GM23338 (cell line): Measurements from ENCODE around the gene EXOC6B. TPM values are rescaled to one million over a fixed set of nuclear protein-coding genes. Genes with fewer than 3 reads are reported as not detected.

Experiments
- ATAC-seq: fragments of 200-7000 bp; cut with Tn5 transposase; 3 replicates; pipeline ENCODE4 v1.9.1; 2020
- DNase-seq: peaks from one replicate; pipeline ENCODE4 v3.0.0-alpha.2; 2015; ENCODE audit warnings: low spot score
- H2AFZ ChIP-seq: fragments of 200-600 bp; sonication (generic); 2 replicates; pipeline ENCODE4 v1.8.0; 2016; ENCODE audit warnings: antibody characterized with exemption, mild to moderate bottlenecking, moderate library complexity
- H3F3A ChIP-seq: fragments of 200-600 bp; sonication (generic); replicated peaks from 2 replicates; pipeline ENCODE4 v1.8.0; 2017; ENCODE audit warnings: antibody characterized with exemption, mixed run types, low read depth
- H3K27ac ChIP-seq: fragments of 200-600 bp; sonication (generic); 2 replicates; pipeline ENCODE4 v1.6.1; 2016; ENCODE audit warnings: low read depth
- H3K27me3 ChIP-seq: fragments of 200-600 bp; sonication (generic); 2 replicates; pipeline ENCODE4 v1.8.0; 2016; ENCODE audit warnings: mild to moderate bottlenecking, mixed run types, moderate library complexity; ENCODE audit not compliant: insufficient read depth
- H3K36me3 ChIP-seq: fragments of 200-600 bp; sonication (generic); 2 replicates; pipeline ENCODE4 v1.8.0; 2016; ENCODE audit warnings: mild to moderate bottlenecking; ENCODE audit not compliant: insufficient read depth
- H3K4me1 ChIP-seq: fragments of 200-600 bp; sonication (generic); 2 replicates; pipeline ENCODE4 v1.8.0; 2016; ENCODE audit warnings: mild to moderate bottlenecking, moderate library complexity; ENCODE audit not compliant: insufficient read depth
- H3K4me2 ChIP-seq: fragments of 200-600 bp; sonication (generic); 2 replicates; pipeline ENCODE4 v1.7.1; 2017; ENCODE audit warnings: mixed run types
- H3K4me3 ChIP-seq: fragments of 200-600 bp; sonication (generic); 2 replicates; pipeline ENCODE4 v1.6.1; 2016; ENCODE audit warnings: mixed run types
- H3K79me2 ChIP-seq: fragments of 200-600 bp; sonication (generic); replicated peaks from 2 replicates; pipeline ENCODE4 v1.8.0; 2017; ENCODE audit warnings: mild to moderate bottlenecking; ENCODE audit not compliant: insufficient read depth
- H3K9me2 ChIP-seq: fragments of 200-600 bp; sonication (generic); 2 replicates; pipeline ENCODE4 v1.8.0; 2017; ENCODE audit not compliant: insufficient read depth
- H4K20me1 ChIP-seq: fragments of 200-600 bp; sonication (generic); replicated peaks from 2 replicates; pipeline ENCODE4 v1.8.0; 2017; ENCODE audit warnings: mild to moderate bottlenecking; ENCODE audit not compliant: insufficient read depth
- H3K27ac Mint-ChIP-seq: 2 replicates; pipeline ENCODE4 v1.8.0; 2020; ENCODE audit warnings: inconsistent platforms, mild to moderate bottlenecking, moderate library complexity, mixed read lengths
- H3K27me3 Mint-ChIP-seq: 3 replicates; pipeline ENCODE4 v1.8.0; 2022; ENCODE audit warnings: low read depth, mild to moderate bottlenecking, moderate library complexity, mixed read lengths, inconsistent platforms; ENCODE audit not compliant: insufficient read depth, poor library complexity
- H3K36me3 Mint-ChIP-seq: 3 replicates; pipeline ENCODE4 v1.8.0; 2021; ENCODE audit warnings: low read depth, mild to moderate bottlenecking, inconsistent platforms, moderate library complexity, mixed read lengths
- H3K4me1 Mint-ChIP-seq: 3 replicates; pipeline ENCODE4 v1.8.0; 2020; ENCODE audit warnings: mild to moderate bottlenecking, inconsistent platforms, mixed read lengths
- H3K4me3 Mint-ChIP-seq: 3 replicates; pipeline ENCODE4 v1.8.0; 2021; ENCODE audit warnings: moderate library complexity, mild to moderate bottlenecking, inconsistent platforms, mixed read lengths
- H3K9me3 Mint-ChIP-seq: 3 replicates; pipeline ENCODE4 v1.8.0; 2020; ENCODE audit warnings: moderate library complexity, mild to moderate bottlenecking, inconsistent platforms, mixed read lengths
- CREB1 ChIP-seq: fragments of 250-450 bp; sonication (Bioruptor Pico); IDR thresholded peaks from 2 replicates; pipeline ENCODE4 v1.5.0; 2020; ENCODE audit warnings: low read depth, mild to moderate bottlenecking, moderate library complexity
- CTCF ChIP-seq, 2 experiments: fragments of 200-600 bp in 1 of 2; sonication (generic) in 1 of 2; conservative IDR thresholded peaks; 2 replicates each; pipeline versions ENCODE4 v1.5.1 to v1.6.1; 2016 to 2017; ENCODE audit warnings: antibody characterized with exemption in 2 of 2, low read depth in 2 of 2, mild to moderate bottlenecking in 2 of 2, moderate library complexity in 1 of 2
- EZH2phosphoT487 ChIP-seq: fragments of 200-600 bp; sonication (generic); IDR thresholded peaks from one replicate; pipeline ENCODE4 v1.8.1; 2018; ENCODE audit warnings: antibody characterized with exemption; ENCODE audit not compliant: unreplicated experiment
- JUNB ChIP-seq: IDR thresholded peaks from one replicate; pipeline ENCODE4 v1.6.1; 2016; ENCODE audit warnings: antibody characterized with exemption; ENCODE audit not compliant: unreplicated experiment
- NANOG ChIP-seq: IDR thresholded peaks from 2 replicates; pipeline ENCODE4 v1.6.1; 2016; ENCODE audit warnings: antibody characterized with exemption, borderline replicate concordance
- POLR2AphosphoS5 ChIP-seq: IDR thresholded peaks from 2 replicates; pipeline ENCODE4 v1.6.1; 2016; ENCODE audit warnings: antibody characterized with exemption, low read depth
- STAT1 ChIP-seq: IDR thresholded peaks from one replicate; pipeline ENCODE4 v1.6.1; 2016; ENCODE audit warnings: antibody characterized with exemption; ENCODE audit not compliant: unreplicated experiment
- ZNF114 ChIP-seq: fragments of 250-450 bp; sonication (Bioruptor Pico); IDR thresholded peaks from 2 replicates; pipeline ENCODE4 v1.5.0; 2020; ENCODE audit warnings: mild to moderate bottlenecking, moderate library complexity
- ZNF331 ChIP-seq: fragments of 250-450 bp; sonication (Bioruptor Pico); IDR thresholded peaks from 2 replicates; pipeline ENCODE4 v1.5.0; 2020; ENCODE audit warnings: low read depth, mild to moderate bottlenecking, moderate library complexity
- polyA plus RNA-seq: library from polyadenylated mRNA; unstranded; fragments of >200 nt; fragmentation: Nextera tagmentation; extraction: Ambion mirVana; gene quantifications from 2 replicates; pipeline ENCODE4 v1.2.1, GENCODE V29; 2016
- total RNA-seq: library from RNA; depleted of rRNA; stranded (reverse); fragments of >200 nt; shearing (Covaris generic); gene quantifications from 2 replicates; pipeline ENCODE4 v1.2.3, GENCODE V29; 2014
- TF ChIP-seq, protein P1 (sequence below): IDR thresholded peaks from one replicate; pipeline ENCODE4 v1.6.1; 2018; ENCODE audit warnings: antibody characterized with exemption; ENCODE audit not compliant: unreplicated experiment
- TF ChIP-seq, protein P2 (sequence below): IDR thresholded peaks from 2 replicates; pipeline ENCODE4 v1.6.1; 2016; ENCODE audit warnings: antibody characterized with exemption

EXOC6B gene
- total and polyA plus RNA-seq, 2 experiments from 2014 or later: 7.2 to 45.9 TPM

GRCh38 chr2:72871060-72871459, 45.2 kb upstream of the EXOC6B start:
- no peak for DNase-seq
- H3K4me1 Mint-ChIP-seq: no peaks in the 10 kb centered on the region
- H4K20me1 ChIP-seq: no peaks in the 10 kb centered on the region
- no peaks in the 10 kb centered on the region for H3K27me3 Mint-ChIP-seq
- no peak overlapping the region for H3K27ac ChIP-seq
- no peaks in the 10 kb centered on the region for H3K9me2 ChIP-seq
- ATAC-seq: no peak
- no peak overlapping the region for H3K4me3 Mint-ChIP-seq
- H3K4me3 ChIP-seq: no peak overlapping the region
- no peak overlapping the region for H3K27ac Mint-ChIP-seq
- no peaks in the 10 kb centered on the region for H3K4me1 ChIP-seq
- no peaks in the 10 kb centered on the region for H3K79me2 ChIP-seq
- H3K9me3 Mint-ChIP-seq: peaks cover 7% of the 10 kb centered on the region; the same call in 2 of the 3 replicates
- H3F3A ChIP-seq: no peaks in the 10 kb centered on the region
- no peak overlapping the region for H3K4me2 ChIP-seq
- no peak overlapping the region for H2AFZ ChIP-seq
- no peaks in the 10 kb centered on the region; the same call in 1 of the 2 replicates for H3K27me3 ChIP-seq
- no peaks in the 10 kb centered on the region for H3K36me3 ChIP-seq
- no peak for TF ChIP-seq ZNF331 (CRISPR knock-in tag)
- TF ChIP-seq POLR2AphosphoS5: no peak
- TF ChIP-seq STAT1: no peak
- no peak for TF ChIP-seq ZNF114 (CRISPR knock-in tag)
- no peak for TF ChIP-seq CTCF (conservative IDR thresholded peaks at IDR 0.05; ENCODE audit: low read depth in 2 of 2)
- TF ChIP-seq CREB1 (CRISPR knock-in tag): no peak
- no peaks in the 10 kb centered on the region for H3K36me3 Mint-ChIP-seq

GRCh38 chr2:72864500-72864899, 38.7 kb upstream of the EXOC6B start:
- Mint-ChIP-seq H3K4me1 (peaks cover 12% of the 10 kb centered on the region), H3K4me3 (no peak overlapping the region), H3K9me3 (no peaks in the 10 kb centered on the region), H3K27ac (no peak overlapping the region), H3K36me3 (no peaks in the 10 kb centered on the region), H3K27me3 (peaks cover 3% of the 10 kb centered on the region)
- no peak overlapping the region for H3K4me3 ChIP-seq
- H3K27me3 ChIP-seq: peaks cover 12% of the 10 kb centered on the region; the same call in 1 of the 2 replicates
- no peaks in the 10 kb centered on the region for H3K79me2 ChIP-seq
- DNase-seq: no peak
- no peaks in the 10 kb centered on the region for H3F3A ChIP-seq
- H4K20me1 ChIP-seq: no peaks in the 10 kb centered on the region
- no peaks in the 10 kb centered on the region for H3K9me2 ChIP-seq
- H3K4me1 ChIP-seq: peaks cover 4% of the 10 kb centered on the region; the same call in 1 of the 2 replicates
- H3K27ac ChIP-seq: no peak overlapping the region
- ATAC-seq: no peak
- no peaks in the 10 kb centered on the region for H3K36me3 ChIP-seq
- H3K4me2 ChIP-seq: no peak overlapping the region
- no peak overlapping the region for H2AFZ ChIP-seq
- TF ChIP-seq, protein P1, sequence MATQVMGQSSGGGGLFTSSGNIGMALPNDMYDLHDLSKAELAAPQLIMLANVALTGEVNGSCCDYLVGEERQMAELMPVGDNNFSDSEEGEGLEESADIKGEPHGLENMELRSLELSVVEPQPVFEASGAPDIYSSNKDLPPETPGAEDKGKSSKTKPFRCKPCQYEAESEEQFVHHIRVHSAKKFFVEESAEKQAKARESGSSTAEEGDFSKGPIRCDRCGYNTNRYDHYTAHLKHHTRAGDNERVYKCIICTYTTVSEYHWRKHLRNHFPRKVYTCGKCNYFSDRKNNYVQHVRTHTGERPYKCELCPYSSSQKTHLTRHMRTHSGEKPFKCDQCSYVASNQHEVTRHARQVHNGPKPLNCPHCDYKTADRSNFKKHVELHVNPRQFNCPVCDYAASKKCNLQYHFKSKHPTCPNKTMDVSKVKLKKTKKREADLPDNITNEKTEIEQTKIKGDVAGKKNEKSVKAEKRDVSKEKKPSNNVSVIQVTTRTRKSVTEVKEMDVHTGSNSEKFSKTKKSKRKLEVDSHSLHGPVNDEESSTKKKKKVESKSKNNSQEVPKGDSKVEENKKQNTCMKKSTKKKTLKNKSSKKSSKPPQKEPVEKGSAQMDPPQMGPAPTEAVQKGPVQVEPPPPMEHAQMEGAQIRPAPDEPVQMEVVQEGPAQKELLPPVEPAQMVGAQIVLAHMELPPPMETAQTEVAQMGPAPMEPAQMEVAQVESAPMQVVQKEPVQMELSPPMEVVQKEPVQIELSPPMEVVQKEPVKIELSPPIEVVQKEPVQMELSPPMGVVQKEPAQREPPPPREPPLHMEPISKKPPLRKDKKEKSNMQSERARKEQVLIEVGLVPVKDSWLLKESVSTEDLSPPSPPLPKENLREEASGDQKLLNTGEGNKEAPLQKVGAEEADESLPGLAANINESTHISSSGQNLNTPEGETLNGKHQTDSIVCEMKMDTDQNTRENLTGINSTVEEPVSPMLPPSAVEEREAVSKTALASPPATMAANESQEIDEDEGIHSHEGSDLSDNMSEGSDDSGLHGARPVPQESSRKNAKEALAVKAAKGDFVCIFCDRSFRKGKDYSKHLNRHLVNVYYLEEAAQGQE: no peak
- TF ChIP-seq CREB1 (CRISPR knock-in tag): no peak
- TF ChIP-seq CTCF (conservative IDR thresholded peaks at IDR 0.05; ENCODE audit: low read depth in 2 of 2): no peak
- TF ChIP-seq, protein P2, sequence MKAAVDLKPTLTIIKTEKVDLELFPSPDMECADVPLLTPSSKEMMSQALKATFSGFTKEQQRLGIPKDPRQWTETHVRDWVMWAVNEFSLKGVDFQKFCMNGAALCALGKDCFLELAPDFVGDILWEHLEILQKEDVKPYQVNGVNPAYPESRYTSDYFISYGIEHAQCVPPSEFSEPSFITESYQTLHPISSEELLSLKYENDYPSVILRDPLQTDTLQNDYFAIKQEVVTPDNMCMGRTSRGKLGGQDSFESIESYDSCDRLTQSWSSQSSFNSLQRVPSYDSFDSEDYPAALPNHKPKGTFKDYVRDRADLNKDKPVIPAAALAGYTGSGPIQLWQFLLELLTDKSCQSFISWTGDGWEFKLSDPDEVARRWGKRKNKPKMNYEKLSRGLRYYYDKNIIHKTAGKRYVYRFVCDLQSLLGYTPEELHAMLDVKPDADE: no peak
- TF ChIP-seq ZNF114 (CRISPR knock-in tag): no peak
- TF ChIP-seq STAT1: no peak
- TF ChIP-seq JUNB: no peak
- no peak for TF ChIP-seq EZH2phosphoT487
- TF ChIP-seq POLR2AphosphoS5: no peak
- TF ChIP-seq NANOG: no peak
